ENCODE measurements around the gene WDR7.

GRCh38 chr18:56684277-56684676, 33.1 kb downstream of the WDR7 start:
- TF ChIP-seq NFE2L2 (IDR thresholded peaks at IDR 0.05; ENCODE audit: low read depth, low read length) (no peak), POLR2A (IDR thresholded peaks at IDR 0.05; ENCODE audit: low read depth, low read length) (no peak), FOS (IDR thresholded peaks at IDR 0.05; ENCODE audit: low read depth, low read length) (no peak), RAD21 (IDR thresholded peaks at IDR 0.05; ENCODE audit: low read length) (no peak), BHLHE40 (IDR thresholded peaks at IDR 0.05; ENCODE audit: low read depth, low read length) (no peak), CHD1 (IDR thresholded peaks at IDR 0.05; ENCODE audit: low read depth, low read length) (no peak)
- TF ChIP-seq, protein P1, sequence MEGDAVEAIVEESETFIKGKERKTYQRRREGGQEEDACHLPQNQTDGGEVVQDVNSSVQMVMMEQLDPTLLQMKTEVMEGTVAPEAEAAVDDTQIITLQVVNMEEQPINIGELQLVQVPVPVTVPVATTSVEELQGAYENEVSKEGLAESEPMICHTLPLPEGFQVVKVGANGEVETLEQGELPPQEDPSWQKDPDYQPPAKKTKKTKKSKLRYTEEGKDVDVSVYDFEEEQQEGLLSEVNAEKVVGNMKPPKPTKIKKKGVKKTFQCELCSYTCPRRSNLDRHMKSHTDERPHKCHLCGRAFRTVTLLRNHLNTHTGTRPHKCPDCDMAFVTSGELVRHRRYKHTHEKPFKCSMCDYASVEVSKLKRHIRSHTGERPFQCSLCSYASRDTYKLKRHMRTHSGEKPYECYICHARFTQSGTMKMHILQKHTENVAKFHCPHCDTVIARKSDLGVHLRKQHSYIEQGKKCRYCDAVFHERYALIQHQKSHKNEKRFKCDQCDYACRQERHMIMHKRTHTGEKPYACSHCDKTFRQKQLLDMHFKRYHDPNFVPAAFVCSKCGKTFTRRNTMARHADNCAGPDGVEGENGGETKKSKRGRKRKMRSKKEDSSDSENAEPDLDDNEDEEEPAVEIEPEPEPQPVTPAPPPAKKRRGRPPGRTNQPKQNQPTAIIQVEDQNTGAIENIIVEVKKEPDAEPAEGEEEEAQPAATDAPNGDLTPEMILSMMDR (conservative IDR thresholded peaks at IDR 0.05; ENCODE audit: low read depth, low read length) = no peak
